ENCODE results near the gene SIX6. TPM values are rescaled to one million over a fixed set of nuclear protein-coding genes. Genes with fewer than 3 reads are reported as not detected.
"Not testable (repeated sequence)": the region's sequence is repeated elsewhere in the genome, so short reads cannot be mapped to it uniquely, and the experiment has no call there.

The SIX6 gene
- total RNA-seq, result not detected in 2 replicates

- intact Hi-C loops (cut with micrococcal nuclease), result loop anchor here (2.0 to 5.0 kb wide), 2 partner anchors 140 to 213 kb away; partner anchors contain the start of genes SIX1 and SIX4
Measured at GRCh38 chr14:60508707-60509437, at the start of gene SIX6. TSS of gene SIX6 (plus strand) at chr14:60509146. CDS start at chr14:60509399, 253 bp downstream.

- intact Hi-C loops (cut with micrococcal nuclease), result not testable (repeated sequence)
Measured at GRCh38 chr14:60480248-60480647, 28.7 kb upstream of the SIX6 start.

- intact Hi-C loops (cut with micrococcal nuclease), result loop anchor here (2.0 kb wide), 1 partner anchor 32 kb away; no protein-coding TSS in a partner anchor
Measured at GRCh38 chr14:60482743-60483142, 26.2 kb upstream of the SIX6 start.

GRCh38 chr14:60485057-60485597 lies 23.8 kb upstream of the SIX6 start:
- intact Hi-C loops (cut with micrococcal nuclease), result no loop called here

GRCh38 chr14:60485598-60486251 lies 23.2 kb upstream of the SIX6 start, which contains the start of gene C14orf39:
TSS of gene C14orf39 (minus strand) at chr14:60486063. CDS start at chr14:60485078, 985 bp downstream.
- intact Hi-C loops (cut with micrococcal nuclease), result loop anchor here (2.0 kb wide), 1 partner anchor 21 kb away; no protein-coding TSS in a partner anchor

GRCh38 chr14:60487211-60487610 lies 21.7 kb upstream of the SIX6 start:
- intact Hi-C loops (cut with micrococcal nuclease), result loop anchor here (2.0 kb wide), 1 partner anchor 20 kb away; no protein-coding TSS in a partner anchor

- intact Hi-C loops (cut with micrococcal nuclease), result no loop called here
Measured at GRCh38 chr14:60488175-60488574, 20.8 kb upstream of the SIX6 start.

- intact Hi-C loops (cut with micrococcal nuclease), result no loop called here
Measured at GRCh38 chr14:60490270-60490669, 18.7 kb upstream of the SIX6 start.

- intact Hi-C loops (cut with micrococcal nuclease), result no loop called here
Measured at GRCh38 chr14:60495946-60496345, 13.0 kb upstream of the SIX6 start.

GRCh38 chr14:60502541-60502940 lies 6.4 kb upstream of the SIX6 start:
- intact Hi-C loops (cut with micrococcal nuclease), result no loop called here

GRCh38 chr14:60505448-60505847 lies 3.5 kb upstream of the SIX6 start:
- intact Hi-C loops (cut with micrococcal nuclease), result loop anchor here (5.0 kb wide), 1 partner anchor 217 kb away; the partner anchor contains the start of gene SIX4

GRCh38 chr14:60506010-60506409 lies 2.9 kb upstream of the SIX6 start:
- intact Hi-C loops (cut with micrococcal nuclease), result loop anchor here (2.0 to 5.0 kb wide), 2 partner anchors 19 to 216 kb away; partner anchors contain the start of genes C14orf39 and SIX4

- intact Hi-C loops (cut with micrococcal nuclease), result loop anchor here (2.0 to 5.0 kb wide), 2 partner anchors 20 to 216 kb away; partner anchors contain the start of genes C14orf39 and SIX4
Measured at GRCh38 chr14:60506462-60506984, 2.4 kb upstream of the SIX6 start.

- intact Hi-C loops (cut with micrococcal nuclease), result loop anchor here (2.0 to 5.0 kb wide), 2 partner anchors 20 to 215 kb away; partner anchors contain the start of genes C14orf39 and SIX4
Measured at GRCh38 chr14:60506985-60507829, 1.7 kb upstream of the SIX6 start.

GRCh38 chr14:60508363-60508706 lies 611 bp upstream of the SIX6 start:
- intact Hi-C loops (cut with micrococcal nuclease), result loop anchor here (2.0 to 5.0 kb wide), 2 partner anchors 140 to 214 kb away; partner anchors contain the start of genes SIX1 and SIX4

- intact Hi-C loops (cut with micrococcal nuclease), result loop anchor here (2.0 to 5.0 kb wide), 2 partner anchors 139 to 213 kb away; partner anchors contain the start of genes SIX1 and SIX4
Measured at GRCh38 chr14:60509438-60510253, 700 bp downstream of the SIX6 start.

GRCh38 chr14:60510254-60510950 lies 1.5 kb downstream of the SIX6 start:
- intact Hi-C loops (cut with micrococcal nuclease), result no loop called here

GRCh38 chr14:60510951-60511599 lies 2.1 kb downstream of the SIX6 start:
- intact Hi-C loops (cut with micrococcal nuclease), result no loop called here
